ENCODE measurements around the gene PTPRT.

PTPRT gene

DNA sequence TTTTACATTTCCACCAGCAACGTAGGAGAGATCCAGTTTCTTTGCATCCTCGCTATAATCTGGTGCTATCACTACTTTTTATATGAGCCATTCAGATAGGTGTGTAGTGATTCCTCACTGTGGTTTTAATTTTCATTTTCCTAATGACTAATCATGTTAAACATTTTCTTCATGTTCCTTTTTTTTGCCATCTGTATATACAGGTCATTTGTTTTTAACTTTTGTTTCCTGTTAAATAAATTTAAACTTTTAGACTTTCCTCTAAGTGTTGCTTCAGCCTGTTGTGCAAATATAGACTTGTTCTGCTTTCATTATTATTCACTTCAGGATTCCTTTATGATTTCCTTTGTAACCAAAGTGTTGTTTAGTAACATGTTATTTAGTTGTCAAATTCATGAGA is 697.4 kb downstream of the PTPRT start:
- TF ChIP-seq, protein P1, sequence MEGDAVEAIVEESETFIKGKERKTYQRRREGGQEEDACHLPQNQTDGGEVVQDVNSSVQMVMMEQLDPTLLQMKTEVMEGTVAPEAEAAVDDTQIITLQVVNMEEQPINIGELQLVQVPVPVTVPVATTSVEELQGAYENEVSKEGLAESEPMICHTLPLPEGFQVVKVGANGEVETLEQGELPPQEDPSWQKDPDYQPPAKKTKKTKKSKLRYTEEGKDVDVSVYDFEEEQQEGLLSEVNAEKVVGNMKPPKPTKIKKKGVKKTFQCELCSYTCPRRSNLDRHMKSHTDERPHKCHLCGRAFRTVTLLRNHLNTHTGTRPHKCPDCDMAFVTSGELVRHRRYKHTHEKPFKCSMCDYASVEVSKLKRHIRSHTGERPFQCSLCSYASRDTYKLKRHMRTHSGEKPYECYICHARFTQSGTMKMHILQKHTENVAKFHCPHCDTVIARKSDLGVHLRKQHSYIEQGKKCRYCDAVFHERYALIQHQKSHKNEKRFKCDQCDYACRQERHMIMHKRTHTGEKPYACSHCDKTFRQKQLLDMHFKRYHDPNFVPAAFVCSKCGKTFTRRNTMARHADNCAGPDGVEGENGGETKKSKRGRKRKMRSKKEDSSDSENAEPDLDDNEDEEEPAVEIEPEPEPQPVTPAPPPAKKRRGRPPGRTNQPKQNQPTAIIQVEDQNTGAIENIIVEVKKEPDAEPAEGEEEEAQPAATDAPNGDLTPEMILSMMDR (conservative IDR thresholded peaks at IDR 0.05; ENCODE audit: low read length) = no peak
- H3K4me3 ChIP-seq (ENCODE audit: low read length) = no peak overlapping the region
- no peak for DNase-seq (ENCODE audit: low read depth)

DNA sequence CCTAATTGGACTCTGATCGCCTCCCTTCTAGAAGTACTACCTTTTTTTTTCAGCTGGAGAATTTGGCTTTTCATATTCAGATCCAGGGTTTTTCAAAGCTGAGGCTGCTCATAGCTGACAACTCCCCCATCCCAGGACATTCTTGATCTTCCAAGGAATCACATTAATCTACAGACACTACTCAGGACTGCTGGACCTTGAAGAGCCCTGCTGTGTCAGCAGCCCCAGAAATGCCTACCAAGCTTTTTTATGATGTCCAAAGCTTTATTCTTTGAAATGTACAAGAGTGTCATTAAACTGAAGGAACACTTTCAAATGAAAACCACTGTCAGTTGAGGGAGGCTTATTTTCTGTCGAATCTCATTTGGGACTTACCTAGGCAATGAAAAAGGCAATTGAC is 704.1 kb downstream of the PTPRT start:
- H3K4me3 ChIP-seq (ENCODE audit: low read length) = no peak overlapping the region
- no peak for DNase-seq (ENCODE audit: low read depth)
- TF ChIP-seq, protein P1 (conservative IDR thresholded peaks at IDR 0.05; ENCODE audit: low read length) = no peak

DNA sequence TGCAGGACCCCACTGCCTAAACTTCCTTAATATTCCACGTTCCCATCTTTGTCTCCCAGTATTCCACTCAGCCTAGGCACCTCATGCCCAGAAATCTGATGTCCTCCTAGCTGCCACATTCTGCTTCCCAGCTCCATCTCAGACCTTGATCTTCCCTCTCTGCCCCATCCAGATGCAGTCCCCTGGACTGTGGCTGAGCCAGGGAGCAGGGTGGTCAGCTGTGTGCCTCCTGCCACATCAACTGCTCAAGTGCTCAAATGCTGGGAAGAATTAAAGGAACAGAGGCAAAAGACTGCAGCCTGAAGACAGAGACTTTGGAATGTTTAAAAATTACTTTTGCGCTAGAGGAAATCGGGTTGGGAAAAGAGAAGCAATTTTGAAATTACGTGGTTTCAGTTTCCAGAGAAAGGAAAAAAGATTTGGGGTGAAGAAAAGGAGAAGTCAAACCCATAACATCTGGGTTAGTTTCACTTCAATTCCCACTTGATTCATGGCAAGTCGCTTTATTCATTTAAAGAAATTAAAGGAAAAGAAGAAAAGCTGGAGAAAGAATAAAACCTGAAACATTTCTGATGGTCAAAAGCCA is 704.8 kb downstream of the PTPRT start:
- H3K4me3 ChIP-seq (ENCODE audit: low read length) = no peak overlapping the region
- DNase-seq (ENCODE audit: low read depth) = no peak
- TF ChIP-seq, protein P1 (conservative IDR thresholded peaks at IDR 0.05; ENCODE audit: low read length) = no peak

DNA sequence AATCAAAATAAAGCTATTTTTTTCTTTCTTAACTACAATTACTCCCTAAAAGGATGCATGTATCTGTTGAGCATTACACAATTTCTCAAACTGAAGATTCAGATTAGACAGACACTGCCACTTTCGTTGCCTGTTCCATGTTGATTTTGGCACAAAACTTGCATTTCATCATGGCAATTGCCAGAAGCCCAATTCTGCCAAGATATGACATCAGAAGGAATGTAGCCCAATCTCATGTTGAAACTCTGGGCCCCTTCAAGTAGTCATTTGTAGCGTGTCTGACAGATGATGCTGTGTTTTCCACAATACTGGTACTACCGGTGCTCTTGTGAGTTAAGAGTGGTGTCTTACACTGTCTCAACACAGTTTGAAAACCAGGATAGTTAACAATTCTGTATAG is 705.4 kb downstream of the PTPRT start:
- no peak overlapping the region for H3K4me3 ChIP-seq (ENCODE audit: low read length)
- TF ChIP-seq, protein P1 (conservative IDR thresholded peaks at IDR 0.05; ENCODE audit: low read length) = no peak
- DNase-seq (ENCODE audit: low read depth) = peak; percentile 17

DNA sequence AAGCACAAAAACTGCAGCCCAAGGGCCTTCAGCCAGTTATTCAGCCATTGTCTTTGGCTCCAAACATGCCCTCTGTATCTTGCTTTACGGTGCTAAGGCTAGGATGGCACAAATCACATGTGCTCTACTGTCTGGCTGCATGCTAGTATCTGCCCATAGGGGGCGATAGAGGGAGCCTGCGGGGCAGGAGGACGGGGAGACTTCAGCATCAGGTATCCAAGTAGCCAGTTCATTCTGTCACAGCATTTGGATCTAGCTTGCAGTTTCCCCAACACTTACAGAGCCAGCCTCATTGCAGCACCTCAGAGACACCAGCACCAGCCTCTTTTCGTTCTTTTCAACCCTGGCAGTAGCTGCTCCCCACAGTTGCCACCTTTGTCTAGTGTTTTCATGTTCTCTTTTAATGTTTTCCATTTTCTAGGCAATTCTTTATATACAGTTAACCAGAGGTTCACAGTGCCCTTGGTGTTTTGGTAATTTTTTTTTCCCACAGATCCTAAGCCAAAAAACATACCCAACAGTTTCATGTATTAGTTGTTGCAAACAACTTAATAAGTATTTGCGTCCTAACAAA is 705.9 kb downstream of the PTPRT start:
- H3K4me3 ChIP-seq (ENCODE audit: low read length) = no peak overlapping the region
- no peak for DNase-seq (ENCODE audit: low read depth)
- TF ChIP-seq, protein P1 (conservative IDR thresholded peaks at IDR 0.05; ENCODE audit: low read length) = peak; percentile 8

DNA sequence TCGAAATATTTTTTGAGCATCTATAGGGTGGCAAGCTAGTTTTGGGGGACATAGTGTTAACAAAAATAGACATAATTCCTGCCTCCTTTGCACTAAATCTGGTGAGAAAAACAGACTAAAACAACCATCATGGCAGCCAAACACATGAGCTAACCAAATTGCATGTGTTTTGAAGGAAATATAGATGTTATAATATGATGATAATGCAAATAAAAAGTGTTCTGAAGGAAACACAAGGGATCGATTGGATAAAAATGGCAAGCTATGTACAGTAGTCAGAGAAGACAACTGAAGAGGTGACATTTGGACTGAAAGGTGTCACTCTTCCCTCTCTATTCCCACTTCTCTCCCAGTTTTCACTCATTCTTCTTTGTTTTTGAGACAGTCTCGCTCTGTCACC is 706.9 kb downstream of the PTPRT start:
- H3K4me3 ChIP-seq (ENCODE audit: low read length) = no peak overlapping the region
- TF ChIP-seq, protein P1 (conservative IDR thresholded peaks at IDR 0.05; ENCODE audit: low read length) = no peak
- DNase-seq (ENCODE audit: low read depth) = no peak

DNA sequence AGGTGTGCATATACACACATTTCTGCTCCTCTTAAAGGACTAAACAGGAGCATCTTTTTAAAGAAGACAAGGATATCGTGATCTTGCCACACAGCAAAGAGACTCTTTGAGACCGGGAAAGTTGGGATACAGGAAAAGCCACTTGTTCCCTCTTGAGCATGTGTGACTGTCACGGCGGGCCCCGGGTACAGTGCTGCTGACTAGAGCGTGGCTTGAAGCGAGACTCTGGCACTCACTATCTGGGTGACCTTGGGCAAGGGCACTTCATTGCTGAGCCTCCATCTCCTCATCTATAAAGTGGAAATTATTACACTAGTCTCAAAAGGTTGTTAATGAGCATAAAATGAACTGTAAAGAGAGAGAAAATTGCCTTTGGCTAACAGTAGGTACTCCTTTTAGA is 713.9 kb downstream of the PTPRT start:
- DNase-seq (ENCODE audit: low read depth) = no peak
- no peak overlapping the region for H3K4me3 ChIP-seq (ENCODE audit: low read length)
- TF ChIP-seq, protein P1 (conservative IDR thresholded peaks at IDR 0.05; ENCODE audit: low read length) = no peak

All from AG10803 (cell line).